Measurements from ENCODE around the gene SEMA4B.

The SEMA4B gene

GRCh38 chr15:90208356-90208755 is 7.2 kb downstream of the SEMA4B start:
- Histone ChIP-seq H3K27ac (no peak overlapping the region), H3K27me3 (replicated peaks) (no peaks in the 10 kb centered on the region), H3K4me3 (ENCODE audit: low read depth, low read length) (no peak overlapping the region), H3K36me3 (replicated peaks) (no peaks in the 10 kb centered on the region)
- in situ Hi-C loops (cut with HindIII; ENCODE audit: low pct_ligation_motif_present, low sequenced_read_pairs): no loop called here
- no peak for DNase-seq
- TF ChIP-seq CTCF (IDR thresholded peaks at IDR 0.05; ENCODE audit: low read depth, low read length, missing control alignments): no peak

GRCh38 chr15:90209591-90209990 is 8.5 kb downstream of the SEMA4B start:
- Histone ChIP-seq H3K36me3 (replicated peaks) (no peaks in the 10 kb centered on the region), H3K27ac (no peak overlapping the region), H3K27me3 (replicated peaks) (no peaks in the 10 kb centered on the region), H3K4me3 (ENCODE audit: low read depth, low read length) (no peak overlapping the region)
- no peak for DNase-seq
- in situ Hi-C loops (cut with HindIII; ENCODE audit: low pct_ligation_motif_present, low sequenced_read_pairs): no loop called here
- no peak for TF ChIP-seq CTCF (IDR thresholded peaks at IDR 0.05; ENCODE audit: low read depth, low read length, missing control alignments)

GRCh38 chr15:90210593-90210992 is 9.5 kb downstream of the SEMA4B start:
- TF ChIP-seq CTCF (IDR thresholded peaks at IDR 0.05; ENCODE audit: low read depth, low read length, missing control alignments): no peak
- in situ Hi-C loops (cut with HindIII; ENCODE audit: low pct_ligation_motif_present, low sequenced_read_pairs): no loop called here
- Histone ChIP-seq H3K27me3 (replicated peaks) (no peaks in the 10 kb centered on the region), H3K36me3 (replicated peaks) (no peaks in the 10 kb centered on the region), H3K4me3 (ENCODE audit: low read depth, low read length) (no peak overlapping the region), H3K27ac (no peak overlapping the region)
- no peak for DNase-seq

- Histone ChIP-seq H3K4me3 (ENCODE audit: low read depth, low read length) (no peak overlapping the region), H3K36me3 (replicated peaks) (no peaks in the 10 kb centered on the region), H3K27ac (peak overlapping the region; percentile 53), H3K27me3 (replicated peaks) (no peaks in the 10 kb centered on the region)
- DNase-seq: no peak
- TF ChIP-seq CTCF (IDR thresholded peaks at IDR 0.05; ENCODE audit: low read depth, low read length, missing control alignments): no peak
- in situ Hi-C loops (cut with HindIII; ENCODE audit: low pct_ligation_motif_present, low sequenced_read_pairs): no loop called here
These were observed 9.9 kb downstream of the SEMA4B start for GRCh38 chr15:90211009-90211408.

GRCh38 chr15:90211440-90212143 is 10.5 kb downstream of the SEMA4B start:
- H3K36me3 ChIP-seq (replicated peaks): no peaks in the 10 kb centered on the region
- H3K27me3 ChIP-seq (replicated peaks): no peaks in the 10 kb centered on the region
- DNase-seq: peak; percentile 47
- no peak overlapping the region for H3K4me3 ChIP-seq (ENCODE audit: low read depth, low read length)
- in situ Hi-C loops (cut with HindIII; ENCODE audit: low pct_ligation_motif_present, low sequenced_read_pairs): no loop called here
- TF ChIP-seq CTCF (IDR thresholded peaks at IDR 0.05; ENCODE audit: low read depth, low read length, missing control alignments): no peak
- peak overlapping the region; percentile 53 for H3K27ac ChIP-seq
